Osteoblast (primary cell): ENCODE measurements around the gene LEMD3. TPM values are rescaled to one million over a fixed set of nuclear protein-coding genes. Genes with fewer than 3 reads are reported as not detected.

ENCODE experiments used
- DNase-seq: peaks from one replicate; pipeline ENCODE4 v3.0.0; 2011; ENCODE audit warnings: low spot score, mixed read lengths; ENCODE audit not compliant: insufficient read length; ENCODE audit errors: missing footprints
- H2AFZ ChIP-seq: 2 replicates; pipeline ENCODE4 v1.6.0; 2011; ENCODE audit warnings: mild to moderate bottlenecking, low read length
- H3K27ac ChIP-seq: 2 replicates; pipeline ENCODE4 v1.5.1; 2011; ENCODE audit warnings: mild to moderate bottlenecking, low read depth, low read length, moderate library complexity
- H3K27me3 ChIP-seq: 2 replicates; pipeline ENCODE4 v1.6.0; 2012; ENCODE audit warnings: mild to moderate bottlenecking, control low read depth, inconsistent platforms, low read length, moderate library complexity; ENCODE audit not compliant: insufficient read depth
- H3K36me3 ChIP-seq: 2 replicates; pipeline ENCODE4 v1.5.1; 2011; ENCODE audit warnings: mild to moderate bottlenecking, low read length, control low read depth, moderate library complexity; ENCODE audit not compliant: insufficient read depth
- H3K4me1 ChIP-seq: 2 replicates; pipeline ENCODE4 v1.5.1; 2011; ENCODE audit warnings: mild to moderate bottlenecking, low read length, control low read depth, moderate library complexity; ENCODE audit not compliant: insufficient read depth
- H3K4me2 ChIP-seq: 2 replicates; pipeline ENCODE4 v1.6.0; 2011; ENCODE audit warnings: mild to moderate bottlenecking, low read length; ENCODE audit not compliant: insufficient read depth
- H3K4me3 ChIP-seq: fragments of 200-600 bp; sonication (generic); 3 replicates; pipeline ENCODE4 v1.5.1; 2012; ENCODE audit warnings: mild to moderate bottlenecking, low read length, inconsistent platforms; ENCODE audit not compliant: insufficient read depth
- H3K79me2 ChIP-seq: 2 replicates; pipeline ENCODE4 v1.6.0; 2012; ENCODE audit warnings: mild to moderate bottlenecking, low read length, control low read depth, inconsistent platforms; ENCODE audit not compliant: insufficient read depth
- H3K9me3 ChIP-seq: 2 replicates; pipeline ENCODE4 v1.5.1; 2011; ENCODE audit warnings: low read depth, low read length, control low read depth
- H4K20me1 ChIP-seq: 2 replicates; pipeline ENCODE4 v1.6.0; 2012; ENCODE audit warnings: mild to moderate bottlenecking, low read length, control low read depth; ENCODE audit not compliant: insufficient read depth
- CTCF ChIP-seq: IDR thresholded peaks from 2 replicates; pipeline ENCODE4 v1.5.1; 2011; ENCODE audit warnings: mild to moderate bottlenecking, low read depth, low read length, moderate library complexity; ENCODE audit errors: extremely low read depth
- total RNA-seq: library from RNA; depleted of rRNA; stranded (reverse); fragments of >200 nt; gene quantifications from 2 replicates; pipeline ENCODE4 v1.2.3, GENCODE V29; 2012

The LEMD3 gene
- total RNA-seq, 1 donor = 27.5 TPM

GRCh38 chr12:65126482-65126881 is 42.9 kb upstream of the LEMD3 start:
- no peak overlapping the region for H2AFZ ChIP-seq
- no peaks in the 10 kb centered on the region for H4K20me1 ChIP-seq
- H3K27ac ChIP-seq = no peak overlapping the region
- H3K4me1 ChIP-seq = peaks cover under 1% of the 10 kb centered on the region
- no peak overlapping the region for H3K4me3 ChIP-seq
- H3K9me3 ChIP-seq = no peaks in the 10 kb centered on the region
- no peak for DNase-seq
- H3K27me3 ChIP-seq = peaks cover 59% of the 10 kb centered on the region
- no peak overlapping the region for H3K4me2 ChIP-seq
- H3K36me3 ChIP-seq = no peaks in the 10 kb centered on the region
- H3K79me2 ChIP-seq = no peaks in the 10 kb centered on the region
- TF ChIP-seq CTCF = no peak

GRCh38 chr12:65133879-65134278 is 35.5 kb upstream of the LEMD3 start:
- H4K20me1 ChIP-seq = no peaks in the 10 kb centered on the region
- no peak overlapping the region for H2AFZ ChIP-seq
- H3K4me3 ChIP-seq = no peak overlapping the region
- no peak overlapping the region for H3K27ac ChIP-seq
- no peaks in the 10 kb centered on the region for H3K79me2 ChIP-seq
- H3K36me3 ChIP-seq = no peaks in the 10 kb centered on the region
- peaks cover 38% of the 10 kb centered on the region for H3K27me3 ChIP-seq
- TF ChIP-seq CTCF = no peak
- no peak overlapping the region for H3K4me2 ChIP-seq
- no peaks in the 10 kb centered on the region for H3K9me3 ChIP-seq
- no peak for DNase-seq
- no peaks in the 10 kb centered on the region for H3K4me1 ChIP-seq

- Histone ChIP-seq H3K9me3 (no peaks in the 10 kb centered on the region), H3K27me3 (peaks cover 51% of the 10 kb centered on the region), H3K4me1 (no peaks in the 10 kb centered on the region)
Measured at GRCh38 chr12:65139389-65139788, 30.0 kb upstream of the LEMD3 start.

GRCh38 chr12:65140738-65141137 is 28.6 kb upstream of the LEMD3 start:
- H4K20me1 ChIP-seq = no peaks in the 10 kb centered on the region
- H3K36me3 ChIP-seq = no peaks in the 10 kb centered on the region
- no peaks in the 10 kb centered on the region for H3K4me1 ChIP-seq
- no peak overlapping the region for H3K4me3 ChIP-seq
- peaks cover 55% of the 10 kb centered on the region for H3K27me3 ChIP-seq
- H3K4me2 ChIP-seq = no peak overlapping the region
- H3K27ac ChIP-seq = no peak overlapping the region
- no peaks in the 10 kb centered on the region for H3K79me2 ChIP-seq
- no peak overlapping the region for H2AFZ ChIP-seq
- no peak for TF ChIP-seq CTCF
- H3K9me3 ChIP-seq = no peaks in the 10 kb centered on the region
- DNase-seq = no peak

More at GRCh38 chr12:65139389-65139788, 30.0 kb upstream of the LEMD3 start:
- no peak overlapping the region for H3K4me3 ChIP-seq
- H3K79me2 ChIP-seq = no peaks in the 10 kb centered on the region
- no peaks in the 10 kb centered on the region for H3K36me3 ChIP-seq
- H2AFZ ChIP-seq = no peak overlapping the region
- no peak for TF ChIP-seq CTCF
- no peak overlapping the region for H3K27ac ChIP-seq
- H3K4me2 ChIP-seq = no peak overlapping the region
- DNase-seq = no peak
- no peaks in the 10 kb centered on the region for H4K20me1 ChIP-seq
